ENCODE measurements around the gene DLG4.
"Not testable (repeated sequence)": the region's sequence is repeated elsewhere in the genome, so short reads cannot be mapped to it uniquely, and the experiment has no call there.

Gene DLG4

DNA sequence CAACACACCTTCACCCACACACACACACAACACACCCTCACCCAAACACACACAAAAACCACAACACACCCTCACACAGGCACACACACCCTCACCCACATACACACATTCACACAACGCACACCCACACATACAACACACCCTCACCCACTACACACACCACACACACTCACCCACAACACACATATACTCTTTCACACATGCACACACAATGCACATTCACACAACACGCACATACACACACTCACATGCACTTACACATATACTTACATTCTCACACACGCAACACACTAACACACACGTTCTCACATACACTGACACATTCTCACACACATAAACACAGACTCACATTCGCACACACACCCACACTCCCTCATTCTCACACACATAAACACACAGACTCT is 44.3 kb downstream of the DLG4 start:
- no peak overlapping the region for H3K4me3 ChIP-seq (ENCODE audit: low read depth, low read length)
- no peak for DNase-seq (ENCODE audit: low read depth)
- TF ChIP-seq, protein P1, sequence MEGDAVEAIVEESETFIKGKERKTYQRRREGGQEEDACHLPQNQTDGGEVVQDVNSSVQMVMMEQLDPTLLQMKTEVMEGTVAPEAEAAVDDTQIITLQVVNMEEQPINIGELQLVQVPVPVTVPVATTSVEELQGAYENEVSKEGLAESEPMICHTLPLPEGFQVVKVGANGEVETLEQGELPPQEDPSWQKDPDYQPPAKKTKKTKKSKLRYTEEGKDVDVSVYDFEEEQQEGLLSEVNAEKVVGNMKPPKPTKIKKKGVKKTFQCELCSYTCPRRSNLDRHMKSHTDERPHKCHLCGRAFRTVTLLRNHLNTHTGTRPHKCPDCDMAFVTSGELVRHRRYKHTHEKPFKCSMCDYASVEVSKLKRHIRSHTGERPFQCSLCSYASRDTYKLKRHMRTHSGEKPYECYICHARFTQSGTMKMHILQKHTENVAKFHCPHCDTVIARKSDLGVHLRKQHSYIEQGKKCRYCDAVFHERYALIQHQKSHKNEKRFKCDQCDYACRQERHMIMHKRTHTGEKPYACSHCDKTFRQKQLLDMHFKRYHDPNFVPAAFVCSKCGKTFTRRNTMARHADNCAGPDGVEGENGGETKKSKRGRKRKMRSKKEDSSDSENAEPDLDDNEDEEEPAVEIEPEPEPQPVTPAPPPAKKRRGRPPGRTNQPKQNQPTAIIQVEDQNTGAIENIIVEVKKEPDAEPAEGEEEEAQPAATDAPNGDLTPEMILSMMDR (conservative IDR thresholded peaks at IDR 0.05; ENCODE audit: low read depth, low read length), result no peak

DNA sequence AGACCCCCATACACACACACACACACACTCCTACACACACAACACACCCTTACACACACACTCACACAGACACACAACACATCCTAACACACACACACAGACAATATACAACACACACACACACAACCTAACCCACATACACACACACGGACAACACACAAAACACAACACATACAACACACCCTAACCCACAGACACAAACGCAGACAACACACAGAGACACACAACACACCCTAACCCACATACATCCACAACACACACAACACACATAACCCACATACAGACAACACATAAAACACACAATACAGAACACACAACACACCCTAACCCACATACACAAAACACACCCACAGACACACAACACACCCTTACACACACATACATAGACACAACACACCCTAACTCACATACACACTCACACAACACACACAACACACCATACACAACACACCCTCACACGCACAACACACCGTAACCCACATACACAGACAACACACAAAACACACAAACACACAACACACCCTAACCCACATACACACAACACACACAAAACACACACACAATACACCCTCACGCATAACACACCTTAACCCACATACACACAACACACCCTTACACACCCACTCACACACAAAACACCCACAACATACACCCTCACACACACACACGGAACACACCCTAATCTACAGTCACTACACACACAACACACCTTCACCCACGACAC is 44.9 kb downstream of the DLG4 start:
- TF ChIP-seq, protein P1 (conservative IDR thresholded peaks at IDR 0.05; ENCODE audit: low read depth, low read length), result no peak
- DNase-seq (ENCODE audit: low read depth), result no peak
- H3K4me3 ChIP-seq (ENCODE audit: low read depth, low read length), result peak overlapping the region; percentile 22

DNA sequence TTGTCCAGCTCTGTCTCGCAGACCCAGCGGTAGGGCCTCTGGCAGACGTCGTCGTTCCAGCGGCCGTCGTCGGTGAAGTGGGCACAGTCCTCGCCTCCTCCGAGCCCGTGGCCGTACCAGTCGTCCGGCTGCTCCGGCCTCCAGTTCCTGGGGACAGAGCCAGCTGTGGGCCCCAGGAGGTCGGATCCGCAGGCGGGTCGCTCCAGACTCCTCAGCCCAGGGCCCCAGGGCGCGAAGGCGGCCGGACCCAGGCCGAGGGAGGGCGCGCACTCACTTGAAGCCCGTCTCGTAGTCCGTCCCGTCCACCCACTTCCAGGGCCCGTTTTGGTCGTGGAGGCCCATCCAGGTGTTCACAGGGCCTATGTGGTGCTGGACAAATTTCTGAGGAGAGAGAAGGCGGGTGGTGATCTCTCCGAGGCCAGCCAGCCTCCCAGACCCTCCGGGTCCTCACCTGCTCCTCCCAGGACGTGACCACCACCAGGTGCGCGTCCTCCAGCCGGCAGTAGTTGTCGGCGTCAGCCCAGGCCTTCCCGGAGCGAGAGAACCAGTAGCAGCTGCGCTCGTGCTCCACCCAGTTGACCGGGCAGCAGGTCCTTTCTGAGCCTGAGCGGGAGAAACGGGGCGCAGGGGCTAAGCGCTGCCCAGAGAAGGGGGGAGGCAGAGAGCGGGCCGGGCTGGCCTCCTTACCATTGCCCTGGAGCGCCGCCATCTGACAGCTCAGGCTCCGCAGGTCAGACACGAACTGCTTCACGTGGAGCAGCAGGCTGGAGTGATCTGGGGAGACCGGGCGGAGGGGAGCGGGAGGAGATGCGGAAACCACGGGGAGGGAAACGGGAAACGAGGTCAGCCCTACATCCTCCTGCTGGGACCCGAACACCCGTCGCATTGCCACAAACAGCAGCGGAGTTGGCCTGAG is 45.7 kb downstream of the DLG4 start:
- peak; percentile 72 for DNase-seq (ENCODE audit: low read depth)
- TF ChIP-seq, protein P1 (conservative IDR thresholded peaks at IDR 0.05; ENCODE audit: low read depth, low read length), result peak; percentile 44
- H3K4me3 ChIP-seq (ENCODE audit: low read depth, low read length), result peak overlapping the region; percentile 22

DNA sequence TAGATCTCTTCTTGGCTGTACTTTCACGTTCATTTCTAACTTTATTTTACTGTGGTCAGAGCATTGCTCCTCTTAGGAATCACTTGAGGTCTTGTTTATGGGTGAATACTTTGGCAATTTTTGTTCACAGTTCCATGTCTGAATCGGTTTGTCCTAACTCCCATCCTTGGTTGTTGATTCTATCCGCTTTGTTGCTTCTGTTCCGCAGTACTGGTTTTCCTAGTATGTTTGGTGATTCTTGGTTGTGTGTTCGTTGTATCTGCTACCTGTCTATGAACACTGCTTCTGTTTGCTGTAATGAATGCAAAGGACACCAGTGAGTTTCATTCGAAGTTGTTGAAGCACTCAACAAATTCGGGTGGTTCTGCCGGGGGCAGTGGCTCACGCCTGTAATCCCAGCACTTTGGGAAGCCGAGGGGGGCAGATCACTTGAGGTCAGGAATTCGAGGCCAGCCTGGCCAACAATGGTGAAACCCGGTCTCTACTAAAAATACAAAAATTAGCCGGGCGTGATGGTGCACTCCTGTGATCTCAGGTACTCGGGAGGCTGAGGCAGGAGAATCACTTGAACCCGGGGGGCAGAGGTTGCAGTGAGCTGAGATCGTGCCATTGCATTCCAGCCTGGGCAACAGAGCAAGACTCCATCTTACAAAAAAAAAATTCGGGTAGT is 47.0 kb downstream of the DLG4 start:
- not testable (repeated sequence) for H3K4me3 ChIP-seq (ENCODE audit: low read depth, low read length); DNase-seq (ENCODE audit: low read depth)

DNA sequence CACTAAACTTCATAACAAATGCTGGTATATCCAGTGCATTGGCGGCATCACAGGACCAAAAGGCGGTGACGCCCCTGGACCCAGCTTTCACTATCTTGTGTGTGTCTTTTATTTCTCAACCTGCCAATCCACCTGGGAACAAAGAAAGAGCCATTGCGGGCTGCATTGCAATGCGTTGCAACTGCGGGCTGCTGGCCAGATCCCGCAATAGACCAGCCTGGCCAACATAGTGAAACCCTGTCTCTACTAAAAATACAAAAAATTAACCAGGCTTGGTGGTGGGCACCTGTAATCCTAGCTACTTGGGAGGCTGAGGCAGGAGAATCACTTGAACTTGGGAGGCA is 50.1 kb downstream of the DLG4 start:
- H3K4me3 ChIP-seq (ENCODE audit: low read depth, low read length); DNase-seq (ENCODE audit: low read depth): not testable (repeated sequence)

DNA sequence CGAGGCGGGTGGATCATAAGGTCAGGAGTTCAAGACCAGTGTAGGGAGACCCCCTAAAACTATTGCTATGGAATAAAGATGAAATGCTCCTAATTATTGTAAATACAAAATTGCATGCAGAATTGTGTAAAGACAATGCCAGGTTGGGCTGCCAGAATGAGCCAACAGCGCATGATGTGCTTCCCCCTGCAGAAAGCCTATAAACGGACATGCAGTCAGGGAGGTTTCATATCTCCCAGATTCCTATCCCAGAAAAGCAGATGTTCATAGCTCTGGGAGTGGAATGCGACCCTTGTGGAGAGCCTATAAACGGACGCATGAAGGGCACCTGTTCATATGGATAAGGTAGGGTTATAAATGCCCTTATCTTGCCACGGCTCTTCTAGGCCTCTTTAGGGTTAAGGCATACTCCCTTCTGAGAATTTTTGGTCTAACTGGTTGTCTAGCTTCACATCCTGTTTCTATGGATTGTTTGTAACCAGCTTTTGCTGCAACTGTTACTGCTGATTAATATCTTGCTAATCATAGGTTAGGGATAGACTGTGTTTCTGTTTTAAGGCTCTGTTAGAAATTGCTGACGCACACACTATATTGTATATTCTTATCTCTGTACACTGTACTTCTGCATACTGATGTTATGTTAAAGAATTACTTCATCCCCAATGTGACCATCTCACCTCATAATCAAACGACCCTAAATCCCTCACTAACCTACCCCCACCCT is 50.6 kb downstream of the DLG4 start:
- H3K4me3 ChIP-seq (ENCODE audit: low read depth, low read length); DNase-seq (ENCODE audit: low read depth): not testable (repeated sequence)

DNA sequence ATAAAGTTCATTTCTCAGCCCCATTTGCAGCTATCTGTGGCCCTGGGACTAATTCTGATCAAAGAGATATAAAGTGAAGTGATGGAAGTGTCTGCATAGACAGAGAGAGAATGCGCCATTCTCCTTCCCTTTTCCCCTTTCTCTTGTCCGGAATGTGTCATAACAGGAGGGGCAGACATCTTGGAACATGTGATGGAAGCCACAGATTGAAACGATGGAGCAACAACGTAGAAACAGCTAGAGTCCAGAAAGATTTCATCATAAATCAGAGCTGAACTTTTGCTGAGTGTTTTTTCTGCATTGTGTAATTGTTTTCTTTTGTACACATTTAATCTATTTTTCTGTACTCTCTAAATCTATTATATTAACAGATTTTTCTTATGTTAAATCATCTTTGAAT is 51.8 kb downstream of the DLG4 start:
- TF ChIP-seq, protein P1 (conservative IDR thresholded peaks at IDR 0.05; ENCODE audit: low read depth, low read length), result no peak
- no peak overlapping the region for H3K4me3 ChIP-seq (ENCODE audit: low read depth, low read length)
- DNase-seq (ENCODE audit: low read depth), result peak; percentile 76

DNA sequence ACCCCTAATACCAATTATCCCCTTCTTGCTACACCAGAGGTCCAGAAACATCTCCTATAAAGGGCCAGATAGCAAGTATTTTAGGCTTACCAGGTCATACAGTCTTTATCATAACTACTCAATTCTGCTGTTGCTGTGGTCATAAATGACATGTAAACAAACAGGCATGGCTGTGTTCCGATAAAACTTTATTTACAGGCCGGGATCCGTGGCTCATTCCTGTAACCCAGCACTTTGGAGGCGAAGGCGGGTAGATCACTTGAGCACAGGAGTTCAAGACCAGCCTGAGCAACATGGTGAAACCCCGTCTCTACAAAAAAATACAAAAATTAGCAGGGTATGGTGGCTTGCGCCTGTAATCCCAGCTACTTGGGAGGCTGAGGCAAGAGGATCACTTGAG is 52.8 kb downstream of the DLG4 start:
- DNase-seq (ENCODE audit: low read depth), result no peak
- H3K4me3 ChIP-seq (ENCODE audit: low read depth, low read length), result no peak overlapping the region
- TF ChIP-seq, protein P1 (conservative IDR thresholded peaks at IDR 0.05; ENCODE audit: low read depth, low read length), result no peak

DNA sequence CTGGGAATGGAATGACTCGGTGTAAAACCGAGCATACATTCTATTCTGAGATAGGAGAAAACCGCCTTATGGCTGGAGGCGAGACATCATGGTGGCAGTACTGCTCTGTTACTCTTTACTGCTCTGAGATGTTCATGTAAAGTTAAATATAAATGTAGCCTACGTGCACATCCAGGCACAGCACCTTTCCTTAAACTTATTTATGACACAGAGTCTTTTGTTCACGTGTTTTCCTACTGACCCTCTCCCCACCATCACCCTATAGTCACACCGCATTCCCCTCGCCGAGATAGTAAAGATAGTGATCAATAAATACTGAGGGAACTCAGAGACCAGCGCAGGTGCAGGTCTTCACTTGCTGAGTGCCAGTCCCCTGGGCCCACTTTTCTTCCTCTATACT is 60.1 kb downstream of the DLG4 start:
- DNase-seq (ENCODE audit: low read depth); H3K4me3 ChIP-seq (ENCODE audit: low read depth, low read length): not testable (repeated sequence)

DNA sequence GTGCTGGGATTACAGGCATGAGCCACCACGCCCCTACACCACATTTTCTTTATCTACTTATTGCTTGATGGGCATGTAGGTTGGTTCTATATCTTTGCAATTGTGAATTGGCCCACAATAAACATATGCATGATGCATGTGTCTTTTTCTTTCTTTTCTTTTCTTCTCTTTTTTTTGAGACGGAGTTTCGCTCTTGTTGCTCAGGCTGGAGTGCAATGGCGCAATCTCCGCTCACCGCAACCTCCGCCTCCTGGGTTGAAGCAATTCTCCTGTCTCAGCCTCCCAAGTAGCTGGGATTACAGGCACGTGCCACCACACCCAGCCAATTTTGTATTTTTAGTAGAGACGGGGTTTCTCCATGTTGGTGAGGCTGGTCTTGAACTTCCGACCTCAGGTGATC is 61.2 kb downstream of the DLG4 start:
- not testable (repeated sequence) for H3K4me3 ChIP-seq (ENCODE audit: low read depth, low read length); DNase-seq (ENCODE audit: low read depth)

All from choroid plexus epithelial cell (primary cell).